IMR-90 (cell line): ENCODE data around the gene UNC13C. TPM values are rescaled to one million over a fixed set of nuclear protein-coding genes. Genes with fewer than 3 reads are reported as not detected.

Source experiments
- ATAC-seq: fragments of 200-7000 bp; cut with Tn5 transposase; 2 replicates; pipeline ENCODE4 v1.9.1; 2020; ENCODE audit warnings: low read depth, mild to moderate bottlenecking, moderate library complexity
- BruUV-seq: library from RNA; stranded (reverse); fragments of 400-500 nt; replicated peaks from 2 replicates; lab custom pipeline; 2021; lab: Mats Ljungman, UMichigan
- CTCF ChIA-PET: fragments of 300-600 bp; formaldehyde crosslinking; extraction: SDS; loops from one replicate; lab custom pipeline; 2021; ENCODE audit warnings: antibody characterized with exemption; lab: Yijun Ruan, JAX
- POLR2A ChIA-PET: fragments of 300-600 bp; sonication (Branson Sonifier 250); formaldehyde crosslinking; loops from one replicate; lab custom pipeline; 2022; ENCODE audit warnings: antibody characterized with exemption; ENCODE audit not compliant: unreplicated experiment; lab: Charles Lee
- DNase-seq: peaks from one replicate; pipeline ENCODE4 v3.0.0; 2013
- H2AFZ ChIP-seq: replicated peaks from 2 replicates; pipeline ENCODE3; 2013; ENCODE audit warnings: low read length, mild to moderate bottlenecking; ENCODE audit not compliant: poor library complexity
- H2AK5ac ChIP-seq: 2 replicates; pipeline ENCODE4 v1.6.1; 2013; ENCODE audit warnings: low read depth, low read length, inconsistent platforms
- H2AK9ac ChIP-seq: replicated peaks from 2 replicates; pipeline ENCODE3; 2013; ENCODE audit warnings: mild to moderate bottlenecking, low read depth, low read length, moderate library complexity; ENCODE audit not compliant: poor library complexity
- H2BK120ac ChIP-seq: 2 replicates; pipeline ENCODE4 v1.6.1; 2013; ENCODE audit warnings: low read depth, low read length, inconsistent platforms
- H2BK15ac ChIP-seq: 3 replicates; pipeline ENCODE4 v1.6.1; 2013; ENCODE audit warnings: low read depth, low read length, inconsistent platforms
- H2BK20ac ChIP-seq: 2 replicates; pipeline ENCODE4 v1.6.1; 2013; ENCODE audit warnings: low read depth, mild to moderate bottlenecking, inconsistent platforms, low read length, moderate library complexity
- H2BK5ac ChIP-seq: 2 replicates; pipeline ENCODE4 v1.6.1; 2013; ENCODE audit warnings: mild to moderate bottlenecking, low read depth, low read length, inconsistent platforms; ENCODE audit not compliant: poor library complexity, severe bottlenecking
- H3K14ac ChIP-seq: replicated peaks from 2 replicates; pipeline ENCODE4 v1.6.1; 2013; ENCODE audit warnings: low read depth, low read length, inconsistent platforms
- H3K18ac ChIP-seq: 2 replicates; pipeline ENCODE4 v1.6.1; 2013; ENCODE audit warnings: low read depth, low read length, control low read depth
- H3K23ac ChIP-seq: 2 replicates; pipeline ENCODE4 v1.6.1; 2013; ENCODE audit warnings: low read depth, low read length, inconsistent platforms
- H3K27ac ChIP-seq: 2 replicates; pipeline ENCODE4 v1.5.1; 2013; ENCODE audit warnings: mild to moderate bottlenecking, control low read depth, low read length; ENCODE audit not compliant: insufficient read depth
- H3K27me3 ChIP-seq: 2 replicates; pipeline ENCODE4 v1.6.1; 2013; ENCODE audit warnings: low read length; ENCODE audit not compliant: control insufficient read depth, insufficient read depth
- H3K36me3 ChIP-seq: 2 replicates; pipeline ENCODE4 v1.6.1; 2013; ENCODE audit warnings: low read length, mixed read lengths; ENCODE audit not compliant: control insufficient read depth, insufficient read depth
- H3K4ac ChIP-seq: 2 replicates; pipeline ENCODE4 v1.6.1; 2013; ENCODE audit warnings: low read depth, low read length, inconsistent platforms
- H3K4me1 ChIP-seq: 2 replicates; pipeline ENCODE4 v1.6.1; 2013; ENCODE audit warnings: low read length, mixed read lengths; ENCODE audit not compliant: control insufficient read depth, insufficient read depth
- H3K4me2 ChIP-seq: 2 replicates; pipeline ENCODE4 v1.6.1; 2013; ENCODE audit warnings: low read depth, mild to moderate bottlenecking, control low read depth, low read length, moderate library complexity
- H3K4me3 ChIP-seq: 2 replicates; pipeline ENCODE4 v1.5.1; 2013; ENCODE audit warnings: low read depth, mild to moderate bottlenecking, control low read depth, low read length, moderate library complexity; ENCODE audit not compliant: insufficient read depth
- H3K56ac ChIP-seq: 2 replicates; pipeline ENCODE4 v1.6.1; 2013; ENCODE audit warnings: low read length, inconsistent platforms; ENCODE audit not compliant: insufficient read depth; ENCODE audit errors: extremely low read depth
- H3K79me1 ChIP-seq, 2 experiments: 2 replicates each; pipeline ENCODE4 v1.6.1; 2013; ENCODE audit warnings: low read length in 2 of 2, inconsistent platforms in 1 of 2, low read depth in 1 of 2
- H3K9ac ChIP-seq: 2 replicates; pipeline ENCODE4 v1.6.1; 2013; ENCODE audit warnings: low read depth, low read length, control low read depth
- H3K9me1 ChIP-seq: 2 replicates; pipeline ENCODE4 v1.6.1; 2013; ENCODE audit warnings: low read length, inconsistent platforms; ENCODE audit not compliant: insufficient read depth
- H3K9me3 ChIP-seq: 2 replicates; pipeline ENCODE4 v1.6.1; 2013; ENCODE audit warnings: low read length; ENCODE audit not compliant: control insufficient read depth, insufficient read depth
- H4K20me1 ChIP-seq: 2 replicates; pipeline ENCODE4 v1.6.1; 2013; ENCODE audit warnings: low read length, inconsistent platforms; ENCODE audit not compliant: insufficient read depth
- H4K5ac ChIP-seq: 2 replicates; pipeline ENCODE4 v1.6.1; 2013; ENCODE audit warnings: mild to moderate bottlenecking, low read depth, low read length, control low read depth
- H4K8ac ChIP-seq, 2 experiments: 2 replicates each; pipeline ENCODE4 v1.6.1; 2013; ENCODE audit warnings: low read depth in 2 of 2, low read length in 2 of 2, control low read depth in 1 of 2, inconsistent platforms in 1 of 2
- H4K91ac ChIP-seq: 2 replicates; pipeline ENCODE4 v1.6.1; 2013; ENCODE audit warnings: low read depth, low read length, inconsistent platforms; ENCODE audit not compliant: insufficient read depth
- BHLHE40 ChIP-seq: fragments of 150-350 bp; IDR thresholded peaks from 2 replicates; pipeline ENCODE4 v1.6.1; 2016; ENCODE audit warnings: mild to moderate bottlenecking, low read depth, low read length
- CEBPB ChIP-seq: IDR thresholded peaks from 2 replicates; pipeline ENCODE4 v1.6.1; 2012; ENCODE audit warnings: low read depth, low read length, improper control_type of control experiment
- CHD1 ChIP-seq: IDR thresholded peaks from 2 replicates; pipeline ENCODE4 v1.6.1; 2012; ENCODE audit warnings: low read depth, low read length, improper control_type of control experiment
- FOS ChIP-seq: fragments of 150-350 bp; IDR thresholded peaks from 2 replicates; pipeline ENCODE4 v1.6.1; 2016; ENCODE audit warnings: low read depth, low read length
- MAFK ChIP-seq: IDR thresholded peaks from 2 replicates; pipeline ENCODE4 v1.6.1; 2012; ENCODE audit warnings: low read depth, low read length, improper control_type of control experiment
- MAZ ChIP-seq: IDR thresholded peaks from 2 replicates; pipeline ENCODE4 v1.6.1; 2012; ENCODE audit warnings: low read depth, mild to moderate bottlenecking, low read length, improper control_type of control experiment, moderate library complexity, borderline replicate concordance
- MXI1 ChIP-seq: IDR thresholded peaks from 2 replicates; pipeline ENCODE4 v1.6.1; 2012; ENCODE audit warnings: low read depth, mild to moderate bottlenecking, low read length, moderate library complexity, borderline replicate concordance
- NFE2L2 ChIP-seq: fragments of 150-350 bp; IDR thresholded peaks from 2 replicates; pipeline ENCODE4 v1.6.1; 2016; ENCODE audit warnings: low read depth, mild to moderate bottlenecking, low read length
- POLR2A ChIP-seq: IDR thresholded peaks from 2 replicates; pipeline ENCODE4 v1.6.1; 2012; ENCODE audit warnings: mild to moderate bottlenecking, low read depth, low read length
- RAD21 ChIP-seq: IDR thresholded peaks from 2 replicates; pipeline ENCODE4 v1.6.1; 2012; ENCODE audit warnings: low read length, improper control_type of control experiment
- RCOR1 ChIP-seq: IDR thresholded peaks from 2 replicates; pipeline ENCODE4 v1.6.1; 2012; ENCODE audit warnings: mild to moderate bottlenecking, low read length, improper control_type of control experiment; ENCODE audit not compliant: insufficient replicate concordance
- RFX5 ChIP-seq: IDR thresholded peaks from 2 replicates; pipeline ENCODE4 v1.8.0; 2012; ENCODE audit warnings: low read depth, mild to moderate bottlenecking, low read length, moderate library complexity
- SMC3 ChIP-seq: fragments of 150-350 bp; IDR thresholded peaks from 2 replicates; pipeline ENCODE4 v1.6.1; 2016; ENCODE audit warnings: low read depth, mild to moderate bottlenecking, antibody characterized with exemption, low read length, moderate library complexity
- USF2 ChIP-seq: fragments of 150-350 bp; IDR thresholded peaks from 2 replicates; pipeline ENCODE4 v1.6.1; 2017; ENCODE audit warnings: mild to moderate bottlenecking, antibody characterized with exemption, low read length, low read depth
- WGBS, 2 experiments: methylation state at CpG; one replicate each; pipeline versions ENCODE4 v1.1.5 to v1.1.7; 2013; ENCODE audit warnings: missing lambda C conversion rate in 2 of 2; ENCODE audit not compliant: insufficient read length in 1 of 2; ENCODE audit errors: extremely low coverage in 2 of 2; 5-methylcytosine and 5-hydroxymethylcytosine counted together
- dilution Hi-C: fragments of 300-500 bp; cut with HindIII; formaldehyde crosslinking; loops from one replicate; pipeline ENCODE4 v1.14.3; 2018; ENCODE audit warnings: low sequenced_read_pairs; ENCODE audit not compliant: unreplicated experiment
- in situ Hi-C: fragments of 300-500 bp; cut with MboI; formaldehyde crosslinking; loops from 3 replicates; pipeline ENCODE4 v1.14.3; 2019; ENCODE audit warnings: low sequenced_read_pairs, inconsistent platforms, mixed read lengths
- intact Hi-C: fragments of 100-400 bp; cut with micrococcal nuclease; formaldehyde crosslinking; loops from 2 replicates; pipeline ENCODE4 v1.10.0; 2022
- polyA plus RNA-seq, 3 experiments: library from polyadenylated mRNA; depleted of rRNA; stranded (reverse); fragments of >200 nt; gene quantifications; 2 replicates each; pipeline ENCODE4 v1.2.3, GENCODE V29; 2012; ENCODE audit warnings: low replicate concordance in 1 of 3
- total RNA-seq: library from RNA; depleted of rRNA; stranded (reverse); fragments of >200 nt; gene quantifications from 2 replicates; pipeline ENCODE4 v1.2.3, GENCODE V29; 2012
- TF ChIP-seq, protein P1 (sequence below): fragments of 150-350 bp; IDR thresholded peaks from 2 replicates; pipeline ENCODE4 v1.6.1; 2016; ENCODE audit warnings: low read depth, mild to moderate bottlenecking, low read length, moderate library complexity, borderline replicate concordance
- TF ChIP-seq, protein P2 (sequence below): conservative IDR thresholded peaks from 2 replicates; pipeline ENCODE4 v1.5.1; 2012; ENCODE audit warnings: mild to moderate bottlenecking, low read depth, low read length, improper control_type of control experiment

The UNC13C gene
- total and polyA plus RNA-seq, 2 of the 4 experiments (the other 2 are of a cell fraction): not detected

GRCh38 chr15:54566654-54567053 is 588.4 kb downstream of the UNC13C start:
- in situ Hi-C loops: no loop called here
- no peak overlapping the region for H2BK120ac ChIP-seq
- H3K9ac ChIP-seq: no peak overlapping the region
- H3K9me1 ChIP-seq: no peaks in the 10 kb centered on the region
- no peak overlapping the region for H3K4me2 ChIP-seq
- dilution Hi-C loops: no loop called here
- H3K56ac ChIP-seq: no peak overlapping the region
- H3K27me3 ChIP-seq: no peaks in the 10 kb centered on the region
- H3K14ac ChIP-seq: no peak overlapping the region
- no peak overlapping the region for H2BK20ac ChIP-seq
- H2BK5ac ChIP-seq: no peak overlapping the region
- TF ChIP-seq SMC3: no peak
- no peak for TF ChIP-seq MAFK
- TF ChIP-seq BHLHE40: no peak
- TF ChIP-seq CHD1: no peak
- TF ChIP-seq CEBPB: no peak
- no peak for TF ChIP-seq RAD21
- TF ChIP-seq USF2: no peak
- TF ChIP-seq, protein P1, sequence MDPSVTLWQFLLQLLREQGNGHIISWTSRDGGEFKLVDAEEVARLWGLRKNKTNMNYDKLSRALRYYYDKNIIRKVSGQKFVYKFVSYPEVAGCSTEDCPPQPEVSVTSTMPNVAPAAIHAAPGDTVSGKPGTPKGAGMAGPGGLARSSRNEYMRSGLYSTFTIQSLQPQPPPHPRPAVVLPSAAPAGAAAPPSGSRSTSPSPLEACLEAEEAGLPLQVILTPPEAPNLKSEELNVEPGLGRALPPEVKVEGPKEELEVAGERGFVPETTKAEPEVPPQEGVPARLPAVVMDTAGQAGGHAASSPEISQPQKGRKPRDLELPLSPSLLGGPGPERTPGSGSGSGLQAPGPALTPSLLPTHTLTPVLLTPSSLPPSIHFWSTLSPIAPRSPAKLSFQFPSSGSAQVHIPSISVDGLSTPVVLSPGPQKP: no peak
- TF ChIP-seq, protein P2, sequence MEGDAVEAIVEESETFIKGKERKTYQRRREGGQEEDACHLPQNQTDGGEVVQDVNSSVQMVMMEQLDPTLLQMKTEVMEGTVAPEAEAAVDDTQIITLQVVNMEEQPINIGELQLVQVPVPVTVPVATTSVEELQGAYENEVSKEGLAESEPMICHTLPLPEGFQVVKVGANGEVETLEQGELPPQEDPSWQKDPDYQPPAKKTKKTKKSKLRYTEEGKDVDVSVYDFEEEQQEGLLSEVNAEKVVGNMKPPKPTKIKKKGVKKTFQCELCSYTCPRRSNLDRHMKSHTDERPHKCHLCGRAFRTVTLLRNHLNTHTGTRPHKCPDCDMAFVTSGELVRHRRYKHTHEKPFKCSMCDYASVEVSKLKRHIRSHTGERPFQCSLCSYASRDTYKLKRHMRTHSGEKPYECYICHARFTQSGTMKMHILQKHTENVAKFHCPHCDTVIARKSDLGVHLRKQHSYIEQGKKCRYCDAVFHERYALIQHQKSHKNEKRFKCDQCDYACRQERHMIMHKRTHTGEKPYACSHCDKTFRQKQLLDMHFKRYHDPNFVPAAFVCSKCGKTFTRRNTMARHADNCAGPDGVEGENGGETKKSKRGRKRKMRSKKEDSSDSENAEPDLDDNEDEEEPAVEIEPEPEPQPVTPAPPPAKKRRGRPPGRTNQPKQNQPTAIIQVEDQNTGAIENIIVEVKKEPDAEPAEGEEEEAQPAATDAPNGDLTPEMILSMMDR: no peak
- TF ChIP-seq MXI1: no peak
- no peak for TF ChIP-seq POLR2A
- no peak for TF ChIP-seq FOS
- TF ChIP-seq RFX5: no peak
- no peak for TF ChIP-seq MAZ
- no peak for TF ChIP-seq RCOR1
- no peak for TF ChIP-seq NFE2L2
- H3K23ac ChIP-seq: no peak overlapping the region
- ATAC-seq (no peak), DNase-seq (no peak)
- no peak overlapping the region for H4K8ac ChIP-seq
- 0 out of 2 replicates have a peak, but pooled peaks cover 2% of the 10 kb centered on the region for H3K9me3 ChIP-seq
- ChIA-PET CTCF (no interaction called here), POLR2A (no interaction called here)
- no peaks in the 10 kb centered on the region for H3K4me1 ChIP-seq
- H2AK5ac ChIP-seq: no peak overlapping the region
- no peak overlapping the region for H3K18ac ChIP-seq
- H3K79me1 ChIP-seq: no peaks in the 10 kb centered on the region
- no peak overlapping the region for H4K91ac ChIP-seq
- H3K4ac ChIP-seq: no peak overlapping the region
- no peak overlapping the region for H2AFZ ChIP-seq
- H3K27ac ChIP-seq: no peak overlapping the region
- H2BK15ac ChIP-seq: no peak overlapping the region
- H3K36me3 ChIP-seq: no peaks in the 10 kb centered on the region
- no TSS peak for BruUV-seq
- H4K20me1 ChIP-seq: no peaks in the 10 kb centered on the region
- intact Hi-C loops: no loop called here
- H2AK9ac ChIP-seq: no peak overlapping the region
- no CpG with 5 or more reads among the region's 5 CpGs for WGBS, 2 experiments
- H4K5ac ChIP-seq: no peak overlapping the region
- no peak overlapping the region for H3K4me3 ChIP-seq
